Measurements from ENCODE around the gene OOSP1.

DNA sequence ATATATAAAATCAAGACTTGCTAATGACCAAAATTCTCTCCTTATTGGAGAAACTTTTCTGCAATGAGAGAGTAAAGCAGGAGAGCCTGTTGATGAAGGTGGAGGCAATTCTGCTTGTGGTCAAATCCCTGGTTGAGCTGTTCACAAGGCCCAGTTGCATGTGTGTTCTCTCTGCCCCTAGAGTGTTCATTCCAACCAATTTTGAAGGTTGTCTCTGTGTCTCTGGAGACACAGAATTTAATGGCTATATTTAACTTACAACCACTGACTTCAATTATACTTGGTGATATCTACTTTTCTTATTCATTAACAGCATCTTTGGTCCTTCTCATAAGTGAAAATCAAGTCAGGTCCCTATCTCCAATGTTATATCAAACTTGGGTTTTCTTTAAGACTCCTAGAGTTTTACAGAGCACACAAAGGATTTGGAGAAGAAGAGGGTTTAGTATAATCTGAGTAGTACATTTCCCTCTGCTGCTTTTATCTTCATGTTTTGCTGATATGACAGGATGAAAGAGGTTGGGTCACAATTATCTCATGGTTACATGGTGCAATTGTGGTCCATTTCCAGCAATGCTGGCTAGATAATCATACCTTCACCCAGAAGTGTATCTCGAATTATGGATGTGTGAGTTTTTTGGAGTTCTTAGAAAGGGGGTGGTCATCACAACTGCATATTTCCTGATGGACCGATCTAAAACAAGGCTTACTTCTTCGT lies 29.6 kb downstream of the OOSP1 start:
- TF ChIP-seq, protein P1, sequence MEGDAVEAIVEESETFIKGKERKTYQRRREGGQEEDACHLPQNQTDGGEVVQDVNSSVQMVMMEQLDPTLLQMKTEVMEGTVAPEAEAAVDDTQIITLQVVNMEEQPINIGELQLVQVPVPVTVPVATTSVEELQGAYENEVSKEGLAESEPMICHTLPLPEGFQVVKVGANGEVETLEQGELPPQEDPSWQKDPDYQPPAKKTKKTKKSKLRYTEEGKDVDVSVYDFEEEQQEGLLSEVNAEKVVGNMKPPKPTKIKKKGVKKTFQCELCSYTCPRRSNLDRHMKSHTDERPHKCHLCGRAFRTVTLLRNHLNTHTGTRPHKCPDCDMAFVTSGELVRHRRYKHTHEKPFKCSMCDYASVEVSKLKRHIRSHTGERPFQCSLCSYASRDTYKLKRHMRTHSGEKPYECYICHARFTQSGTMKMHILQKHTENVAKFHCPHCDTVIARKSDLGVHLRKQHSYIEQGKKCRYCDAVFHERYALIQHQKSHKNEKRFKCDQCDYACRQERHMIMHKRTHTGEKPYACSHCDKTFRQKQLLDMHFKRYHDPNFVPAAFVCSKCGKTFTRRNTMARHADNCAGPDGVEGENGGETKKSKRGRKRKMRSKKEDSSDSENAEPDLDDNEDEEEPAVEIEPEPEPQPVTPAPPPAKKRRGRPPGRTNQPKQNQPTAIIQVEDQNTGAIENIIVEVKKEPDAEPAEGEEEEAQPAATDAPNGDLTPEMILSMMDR (IDR thresholded peaks at IDR 0.05; ENCODE audit: insufficient read depth, low read depth, low read length), result no peak
- TF ChIP-seq EZH2 (IDR thresholded peaks at IDR 0.05; ENCODE audit: insufficient read depth, low read length), result no peak
